ENCODE results near the gene PRKCQ.

PRKCQ gene

DNA sequence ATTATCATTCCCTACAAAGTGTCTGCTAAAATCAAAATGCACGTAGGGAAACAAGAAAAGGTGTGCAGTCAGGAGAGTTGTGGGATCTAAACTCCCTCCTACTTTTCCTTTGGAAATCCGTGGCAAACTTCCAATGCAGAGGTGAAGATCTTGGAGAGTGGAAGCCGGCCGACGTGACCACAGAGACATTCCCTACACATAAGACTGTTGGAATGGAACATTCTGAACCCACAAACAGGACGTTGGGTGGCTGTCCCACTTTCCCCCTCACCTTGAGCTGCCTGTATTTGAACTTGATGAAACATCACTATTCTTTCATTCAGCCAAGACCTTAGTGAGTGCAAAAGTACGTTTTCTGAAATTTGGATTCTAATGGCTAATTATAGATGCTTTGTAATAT, 65.9 kb downstream of the PRKCQ start:
- DNase-seq (ENCODE audit: low read depth, low spot score) = no peak

DNA sequence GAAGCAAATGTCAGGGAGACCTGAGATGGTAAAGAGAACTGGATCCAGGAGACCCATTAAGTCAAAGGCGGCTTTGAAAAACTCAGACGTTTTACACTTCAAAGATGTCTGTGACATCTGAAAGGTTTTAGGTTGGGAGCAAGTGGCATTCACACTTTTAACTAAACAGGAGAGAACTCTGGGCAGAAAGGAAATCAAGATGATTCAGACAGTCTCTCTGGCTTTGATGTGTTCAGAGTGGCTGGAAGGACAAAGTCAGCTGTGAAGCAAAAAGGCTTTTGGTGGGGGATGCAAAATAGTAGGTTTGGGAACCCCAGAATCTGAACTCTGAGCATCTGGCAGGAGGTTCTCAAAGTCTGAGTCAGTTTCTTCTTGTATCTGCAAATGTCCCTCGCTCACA, 66.6 kb downstream of the PRKCQ start:
- H3K4me3 ChIP-seq (ENCODE audit: low read depth, low read length) = no peak overlapping the region
- in situ Hi-C loops (cut with HindIII; ENCODE audit: low sequenced_read_pairs) = no loop called here
- DNase-seq (ENCODE audit: low read depth, low spot score) = no peak
- TF ChIP-seq, protein P1, sequence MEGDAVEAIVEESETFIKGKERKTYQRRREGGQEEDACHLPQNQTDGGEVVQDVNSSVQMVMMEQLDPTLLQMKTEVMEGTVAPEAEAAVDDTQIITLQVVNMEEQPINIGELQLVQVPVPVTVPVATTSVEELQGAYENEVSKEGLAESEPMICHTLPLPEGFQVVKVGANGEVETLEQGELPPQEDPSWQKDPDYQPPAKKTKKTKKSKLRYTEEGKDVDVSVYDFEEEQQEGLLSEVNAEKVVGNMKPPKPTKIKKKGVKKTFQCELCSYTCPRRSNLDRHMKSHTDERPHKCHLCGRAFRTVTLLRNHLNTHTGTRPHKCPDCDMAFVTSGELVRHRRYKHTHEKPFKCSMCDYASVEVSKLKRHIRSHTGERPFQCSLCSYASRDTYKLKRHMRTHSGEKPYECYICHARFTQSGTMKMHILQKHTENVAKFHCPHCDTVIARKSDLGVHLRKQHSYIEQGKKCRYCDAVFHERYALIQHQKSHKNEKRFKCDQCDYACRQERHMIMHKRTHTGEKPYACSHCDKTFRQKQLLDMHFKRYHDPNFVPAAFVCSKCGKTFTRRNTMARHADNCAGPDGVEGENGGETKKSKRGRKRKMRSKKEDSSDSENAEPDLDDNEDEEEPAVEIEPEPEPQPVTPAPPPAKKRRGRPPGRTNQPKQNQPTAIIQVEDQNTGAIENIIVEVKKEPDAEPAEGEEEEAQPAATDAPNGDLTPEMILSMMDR (IDR thresholded peaks at IDR 0.05; ENCODE audit: low read depth, low read length) = no peak

More for the DNA sequence above, 65.9 kb downstream of the PRKCQ start:
- H3K4me3 ChIP-seq (ENCODE audit: low read depth, low read length) = no peak overlapping the region
- TF ChIP-seq, protein P1 (IDR thresholded peaks at IDR 0.05; ENCODE audit: low read depth, low read length) = no peak
- in situ Hi-C loops (cut with HindIII; ENCODE audit: low sequenced_read_pairs) = no loop called here

DNA sequence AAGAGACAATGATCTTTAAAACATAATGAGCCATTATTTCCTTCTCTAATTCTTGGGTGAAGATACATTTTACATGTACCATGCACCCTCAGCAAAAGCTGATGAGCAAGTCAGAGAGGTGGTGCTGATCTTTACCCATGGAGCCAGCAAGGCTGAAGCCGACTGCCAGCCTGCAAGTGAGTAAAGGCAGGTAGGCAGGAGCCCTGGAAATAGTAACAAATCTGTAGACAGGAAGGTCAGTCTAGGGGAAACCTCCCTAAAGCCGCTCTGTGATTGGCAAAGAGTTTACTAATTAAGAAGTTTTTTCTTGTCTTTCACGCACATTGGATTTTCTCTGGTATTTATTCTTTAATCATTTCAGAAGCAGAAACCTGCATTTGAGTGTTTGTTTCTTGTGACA, 67.9 kb downstream of the PRKCQ start:
- in situ Hi-C loops (cut with HindIII; ENCODE audit: low sequenced_read_pairs) = no loop called here
- H3K4me3 ChIP-seq (ENCODE audit: low read depth, low read length) = no peak overlapping the region
- no peak for DNase-seq (ENCODE audit: low read depth, low spot score)
- TF ChIP-seq, protein P1 (IDR thresholded peaks at IDR 0.05; ENCODE audit: low read depth, low read length) = no peak

DNA sequence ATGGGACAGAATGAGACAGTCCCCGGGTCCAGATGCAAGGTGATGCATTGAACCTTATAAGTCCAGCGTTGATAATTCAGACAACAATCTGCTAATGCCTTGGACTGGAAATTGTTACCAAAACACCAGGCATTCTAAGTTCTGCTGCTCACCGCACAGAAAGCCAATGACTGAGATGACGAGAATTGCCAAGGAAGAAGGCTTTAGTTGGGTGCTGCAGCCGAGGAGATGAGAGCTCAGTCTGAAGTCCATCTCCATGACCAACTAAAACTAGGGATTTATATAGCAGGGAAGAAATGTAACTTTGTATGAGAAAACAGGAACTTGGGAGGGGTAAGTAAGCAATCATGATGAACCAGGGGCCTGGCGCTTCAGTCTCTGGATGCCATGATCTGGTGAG, 68.7 kb downstream of the PRKCQ start:
- DNase-seq (ENCODE audit: low read depth, low spot score) = no peak
- in situ Hi-C loops (cut with HindIII; ENCODE audit: low sequenced_read_pairs) = no loop called here
- H3K4me3 ChIP-seq (ENCODE audit: low read depth, low read length) = no peak overlapping the region
- TF ChIP-seq, protein P1 (IDR thresholded peaks at IDR 0.05; ENCODE audit: low read depth, low read length) = no peak

DNA sequence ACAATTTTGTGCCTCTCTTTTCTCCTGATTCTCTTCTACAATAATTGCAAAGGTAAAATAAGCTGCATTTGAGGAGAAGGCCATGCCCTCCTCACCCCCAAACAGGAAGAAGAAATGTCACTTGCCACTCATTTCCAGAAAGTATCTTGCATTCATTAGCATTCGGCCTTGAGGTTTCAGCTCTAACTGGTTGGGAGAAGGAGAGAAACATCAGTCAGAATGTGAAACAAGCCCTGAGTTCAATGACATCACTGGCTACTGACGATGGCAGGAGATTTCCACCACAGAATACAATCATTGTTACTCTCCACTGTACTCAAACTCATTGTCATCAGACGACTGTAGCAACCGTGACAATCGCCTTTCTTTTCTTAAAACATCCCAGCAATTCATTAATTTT, 72.8 kb downstream of the PRKCQ start:
- DNase-seq (ENCODE audit: low read depth, low spot score) = no peak
- TF ChIP-seq, protein P1 (IDR thresholded peaks at IDR 0.05; ENCODE audit: low read depth, low read length) = no peak
- in situ Hi-C loops (cut with HindIII; ENCODE audit: low sequenced_read_pairs) = no loop called here
- H3K4me3 ChIP-seq (ENCODE audit: low read depth, low read length) = no peak overlapping the region

DNA sequence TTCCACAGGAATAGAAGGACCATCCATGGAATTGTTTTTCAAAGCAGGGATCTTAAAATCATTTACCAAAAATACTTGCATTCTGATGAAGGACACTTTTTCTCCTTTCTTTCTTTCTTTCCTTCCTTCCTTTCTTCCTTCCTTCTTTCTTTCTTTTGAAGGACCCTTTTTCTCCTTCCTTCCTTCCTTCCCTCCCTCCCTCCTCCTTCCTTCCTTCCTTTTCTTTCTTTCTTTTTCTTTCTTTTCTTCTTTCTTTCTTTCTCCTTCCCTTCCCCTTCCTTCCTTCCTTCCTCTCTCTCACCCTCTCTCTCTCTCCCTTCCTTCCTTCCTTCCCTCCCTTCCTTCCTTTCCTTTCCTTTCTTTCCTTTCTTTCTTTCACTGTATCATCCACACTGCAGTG, 74.8 kb downstream of the PRKCQ start:
- TF ChIP-seq, protein P1 (IDR thresholded peaks at IDR 0.05; ENCODE audit: low read depth, low read length) = no peak
- in situ Hi-C loops (cut with HindIII; ENCODE audit: low sequenced_read_pairs) = no loop called here
- no peak overlapping the region for H3K4me3 ChIP-seq (ENCODE audit: low read depth, low read length)
- DNase-seq (ENCODE audit: low read depth, low spot score) = no peak

DNA sequence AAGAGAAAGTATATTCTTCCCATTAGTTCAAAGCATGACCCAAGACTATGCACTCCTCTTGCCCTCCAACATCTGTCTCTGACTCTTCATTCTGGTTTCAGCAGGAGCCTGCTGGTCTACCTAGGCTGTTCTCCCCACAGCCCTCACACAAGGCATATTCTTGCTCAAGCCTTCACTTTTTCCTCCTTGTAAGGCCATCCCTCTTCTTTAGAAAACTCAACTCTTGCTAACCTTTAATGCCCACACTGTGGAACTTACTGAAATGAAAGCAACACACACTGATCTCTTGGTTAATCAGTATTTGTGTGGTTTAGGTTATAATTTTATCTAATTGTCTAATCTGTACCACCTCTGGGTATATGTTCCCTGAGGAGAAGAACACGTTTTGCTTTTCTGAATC, 75.8 kb downstream of the PRKCQ start:
- in situ Hi-C loops (cut with HindIII; ENCODE audit: low sequenced_read_pairs) = no loop called here
- no peak overlapping the region for H3K4me3 ChIP-seq (ENCODE audit: low read depth, low read length)
- no peak for DNase-seq (ENCODE audit: low read depth, low spot score)
- TF ChIP-seq, protein P1 (IDR thresholded peaks at IDR 0.05; ENCODE audit: low read depth, low read length) = no peak
